Activated effector memory CD4-positive, alpha-beta T cell treated with Interleukin-2 at 50 U/mL for 16 hours (primary cell): ENCODE results near the gene TIMM29.
A peak's percentile ranks its signal among the peaks of the same experiment; 100 is the strongest.

Source experiments
- DNase-seq: peaks from one replicate; pipeline ENCODE4 v3.0.0-alpha.2; 2020

Gene TIMM29

DNA sequence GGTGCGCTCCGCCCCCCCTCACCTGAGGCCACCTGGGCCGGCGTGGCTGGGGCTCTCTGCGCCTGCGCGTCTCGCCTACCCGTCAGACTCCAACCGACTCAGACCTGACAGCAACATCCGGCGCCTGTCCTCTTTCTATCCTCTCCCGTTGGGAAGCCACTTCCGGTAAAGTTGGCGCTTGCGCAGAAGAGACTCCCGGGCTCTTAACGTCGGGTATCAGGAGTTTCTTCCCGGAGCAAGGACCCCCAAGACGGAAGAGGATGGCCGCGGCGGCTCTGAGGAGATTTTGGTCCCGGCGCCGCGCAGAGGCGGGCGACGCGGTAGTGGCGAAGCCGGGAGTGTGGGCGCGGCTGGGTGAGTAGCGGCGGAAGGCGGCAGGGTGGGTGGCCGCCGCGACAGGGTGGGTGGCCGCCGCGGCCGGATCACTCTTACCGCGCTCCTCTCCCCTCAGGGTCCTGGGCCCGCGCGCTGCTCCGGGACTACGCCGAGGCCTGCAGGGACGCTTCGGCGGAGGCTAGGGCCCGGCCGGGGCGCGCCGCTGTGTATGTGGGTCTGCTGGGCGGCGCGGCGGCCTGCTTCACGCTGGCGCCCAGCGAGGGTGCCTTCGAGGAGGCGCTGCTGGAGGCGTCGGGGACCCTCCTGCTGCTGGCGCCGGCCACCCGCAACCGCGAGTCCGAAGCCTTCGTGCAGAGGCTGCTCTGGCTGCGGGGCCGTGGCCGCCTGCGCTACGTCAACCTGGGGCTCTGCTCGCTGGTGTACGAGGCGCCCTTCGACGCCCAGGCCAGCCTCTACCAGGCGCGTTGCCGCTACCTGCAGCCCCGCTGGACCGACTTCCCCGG, at the start of gene TIMM29, which contains the start of gene YIPF2:
TIMM29 (plus strand) TSS at position 249 of the 839 bp plus-strand sequence; CDS start at position 261, 12 bp downstream.
YIPF2 (minus strand) TSS at position 77 of the 839 bp plus-strand sequence. CDS start 229 bp downstream, outside the sequence.
- DNase-seq = peak; percentile 89

DNA sequence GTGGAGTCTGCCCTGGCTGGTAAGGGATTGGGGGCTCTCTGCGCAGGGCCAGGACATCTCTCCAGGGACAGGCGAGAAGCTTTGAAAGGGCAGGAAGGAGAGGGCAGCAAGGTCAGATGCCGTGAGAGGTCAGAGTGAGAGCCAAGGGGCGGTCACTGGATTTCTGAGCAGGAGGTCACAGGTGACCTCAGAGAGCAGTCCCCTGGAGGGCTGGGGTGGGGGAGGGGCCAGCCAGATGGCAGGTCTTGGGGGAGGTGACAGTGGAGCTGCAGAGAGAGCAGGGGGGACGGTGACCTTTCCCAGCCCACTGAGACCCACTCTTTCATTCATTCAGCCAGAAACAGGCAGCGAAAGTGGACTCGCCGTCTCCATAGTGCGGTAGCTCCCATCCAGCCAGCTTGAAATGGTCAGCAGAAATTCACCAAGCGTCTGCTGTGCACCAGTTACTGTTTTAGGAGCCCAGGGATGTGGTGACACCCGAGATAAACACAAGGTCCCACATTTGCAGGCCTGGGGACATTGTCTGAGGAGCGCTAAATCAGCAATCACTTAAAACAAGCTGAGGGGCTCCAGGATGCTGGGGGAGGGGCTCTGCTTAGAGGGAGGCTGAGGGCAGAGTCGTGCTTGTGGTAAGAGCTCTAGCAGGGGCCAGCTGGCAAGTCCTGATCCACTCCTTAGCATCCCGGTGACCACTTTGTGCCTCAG, 47.1 kb upstream of the TIMM29 start:
- no peak for DNase-seq

- DNase-seq = no peak
Measured at GRCh38 chr19:10882108-10882457, 46.5 kb upstream of the TIMM29 start.

DNA sequence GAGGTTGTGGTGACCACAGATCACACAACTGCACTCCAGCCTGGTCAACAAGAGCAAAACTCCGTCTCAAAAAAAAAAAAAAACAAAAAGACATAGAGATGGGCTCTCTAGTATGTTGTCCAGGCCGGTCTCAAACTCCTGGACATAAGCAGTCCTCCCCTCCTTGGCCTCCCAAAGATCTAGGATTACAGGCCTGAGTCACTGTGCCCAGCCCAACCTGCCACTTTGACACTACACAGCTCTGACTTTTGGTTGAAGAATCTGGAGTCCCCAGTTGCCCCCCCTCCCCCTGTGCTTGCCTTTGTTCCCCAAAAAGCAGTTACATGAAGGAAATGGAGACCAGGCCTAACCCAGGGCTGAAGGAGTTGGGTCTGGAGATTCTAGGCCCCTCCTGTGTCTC, 44.3 kb upstream of the TIMM29 start:
- no peak for DNase-seq

- no peak for DNase-seq
Measured at GRCh38 chr19:10885201-10886169, 43.1 kb upstream of the TIMM29 start.

DNA sequence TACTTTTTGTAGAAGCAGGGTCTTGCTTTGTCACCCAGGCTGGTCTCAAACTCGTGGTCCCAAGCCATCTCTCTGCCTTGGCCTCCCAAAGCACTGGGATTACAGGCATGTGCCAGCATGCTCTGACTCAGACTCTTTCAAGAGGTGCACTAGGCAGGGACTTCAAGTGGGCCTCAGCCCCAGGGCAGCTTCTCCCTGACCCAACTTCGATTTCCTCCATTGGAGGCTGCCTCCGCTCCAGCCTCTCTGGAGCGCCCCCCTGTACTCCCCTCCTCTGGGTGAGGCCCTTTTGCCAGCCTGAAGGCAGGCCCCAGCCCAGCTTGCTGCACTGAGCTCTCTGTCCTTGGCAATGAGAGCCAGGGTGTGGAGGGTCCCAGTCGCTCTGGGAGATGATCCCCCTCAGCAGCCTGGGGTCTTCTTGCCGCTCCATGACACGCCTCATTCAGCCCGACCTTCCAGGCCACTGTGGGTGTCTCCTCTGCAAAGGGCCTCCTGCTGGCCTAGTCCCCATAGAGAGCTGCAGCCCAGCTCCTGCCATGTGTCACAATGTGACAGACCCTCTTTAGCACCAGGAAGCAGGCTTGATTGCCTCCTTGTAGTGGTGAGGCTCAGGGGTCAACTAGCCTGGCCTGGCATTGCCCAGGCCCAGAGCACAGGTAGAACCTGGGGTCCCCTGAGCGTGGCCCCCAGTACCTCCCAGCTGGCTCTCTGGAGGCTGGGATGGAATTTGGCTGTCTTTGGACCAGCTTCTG, 40.8 kb upstream of the TIMM29 start:
- DNase-seq = no peak

- DNase-seq = no peak
Measured at GRCh38 chr19:10888421-10888866, 40.2 kb upstream of the TIMM29 start.

DNA sequence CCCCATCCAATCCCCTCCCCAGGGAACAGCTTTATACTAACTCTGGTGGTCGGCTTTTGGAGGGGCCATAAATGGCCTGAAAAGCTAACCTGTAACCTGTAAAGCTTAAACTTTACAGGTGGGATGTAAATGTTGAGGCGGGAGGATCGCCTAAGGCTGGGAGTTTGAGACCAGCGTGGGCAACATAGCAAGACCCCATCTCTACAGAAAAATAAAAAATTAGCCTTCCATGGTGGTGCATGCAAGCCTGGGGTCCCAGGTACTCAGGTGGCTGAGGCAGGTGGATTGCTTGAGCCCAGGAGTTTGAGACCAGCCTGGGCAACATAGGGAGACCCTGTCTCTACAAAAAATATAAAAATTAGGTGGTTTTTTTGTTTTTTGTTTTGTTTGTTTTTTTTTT, 38.7 kb upstream of the TIMM29 start:
- no peak for DNase-seq

DNA sequence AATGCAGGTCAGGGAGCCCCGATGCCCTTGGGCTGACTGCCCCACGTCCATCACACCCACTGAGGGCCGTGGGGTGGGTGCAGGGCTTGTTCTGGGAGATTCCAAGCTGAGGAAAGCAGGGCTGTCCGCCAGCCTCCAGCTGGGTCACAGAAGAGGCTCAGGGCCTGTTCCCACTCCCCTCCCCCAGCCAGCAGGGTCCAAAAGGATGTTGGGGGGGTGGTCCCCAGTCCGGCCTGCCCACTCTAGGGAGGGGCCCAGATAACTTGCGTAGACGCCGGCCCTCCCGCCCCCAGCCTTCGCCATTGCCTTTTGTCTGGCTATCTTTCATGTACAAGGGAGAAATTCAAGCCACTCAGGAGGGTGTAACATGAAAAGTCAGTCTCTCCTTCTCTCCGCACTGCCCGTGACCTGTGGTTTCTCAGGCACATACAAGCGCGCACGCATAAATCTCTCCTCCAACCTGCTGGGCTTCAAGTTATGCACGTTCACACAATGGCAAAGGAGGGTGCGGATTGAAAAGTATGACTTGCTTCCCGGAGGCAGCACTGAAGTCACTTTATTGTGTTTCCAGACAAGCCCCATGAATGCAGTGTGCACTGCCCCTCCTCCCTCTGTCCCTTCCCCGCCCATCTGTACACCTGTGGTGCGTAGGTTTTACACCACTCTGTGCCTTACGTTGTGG, 37.1 kb upstream of the TIMM29 start:
- DNase-seq = no peak

GRCh38 chr19:10892256-10892655, 36.4 kb upstream of the TIMM29 start:
- DNase-seq = no peak

GRCh38 chr19:10894911-10895213, 33.7 kb upstream of the TIMM29 start:
- DNase-seq = no peak

DNA sequence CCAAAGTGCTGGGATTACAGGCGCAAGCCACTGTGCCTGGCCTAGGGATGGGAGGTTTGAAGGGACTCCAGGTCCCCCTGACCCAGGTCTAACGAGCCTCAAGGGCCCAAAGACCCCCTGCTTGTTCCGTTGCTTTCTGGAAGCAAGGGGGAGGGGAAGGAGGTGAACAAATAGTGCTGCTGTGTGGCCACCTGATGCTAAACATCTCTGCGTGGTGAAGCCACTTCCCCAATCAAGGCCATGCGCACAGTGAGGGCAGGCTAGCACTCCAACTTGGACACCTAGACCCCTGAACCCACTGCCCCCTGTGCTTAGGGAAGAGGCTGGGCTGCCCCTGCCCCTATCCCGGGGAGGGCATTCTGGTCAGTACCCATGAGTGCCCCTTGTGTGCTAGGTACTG, 33.2 kb upstream of the TIMM29 start:
- no peak for DNase-seq

- no peak for DNase-seq
Measured at GRCh38 chr19:10895920-10896319, 32.7 kb upstream of the TIMM29 start.

- DNase-seq = no peak
Measured at GRCh38 chr19:10896851-10897526, 31.6 kb upstream of the TIMM29 start.

- no peak for DNase-seq
Measured at GRCh38 chr19:10898633-10899032, 30.0 kb upstream of the TIMM29 start.

GRCh38 chr19:10899151-10899653, 29.4 kb upstream of the TIMM29 start:
- no peak for DNase-seq

GRCh38 chr19:10907925-10908324, 20.7 kb upstream of the TIMM29 start:
- DNase-seq = no peak

- DNase-seq = no peak
Measured at GRCh38 chr19:10908380-10908960, 20.1 kb upstream of the TIMM29 start.

- no peak for DNase-seq
Measured at GRCh38 chr19:10911579-10912363, 16.8 kb upstream of the TIMM29 start.

DNA sequence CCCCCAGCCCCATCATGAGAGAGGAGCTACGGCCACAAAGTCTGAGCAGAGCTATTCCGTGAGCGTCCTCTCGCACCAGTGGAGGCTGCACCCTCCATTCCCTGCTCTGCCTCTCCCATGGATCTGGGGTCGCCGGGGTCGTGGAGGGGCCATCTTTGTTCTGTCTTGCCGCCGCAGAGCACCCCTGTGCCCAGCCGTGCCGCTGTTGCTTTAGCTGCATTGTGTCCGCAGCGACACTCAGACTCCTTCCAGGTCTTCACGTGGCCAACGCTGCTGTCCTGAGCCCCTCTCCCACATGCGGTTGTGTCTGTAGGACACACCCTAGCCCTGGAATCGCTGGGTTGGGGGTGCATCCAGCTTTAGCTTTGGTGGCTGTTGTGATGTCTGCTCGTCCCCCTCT, 16.0 kb upstream of the TIMM29 start:
- DNase-seq = no peak
